IPS DF 6.9 (cell line): ENCODE results near the gene MKX.

Experiments used
- DNase-seq: peaks from one replicate; pipeline ENCODE4 v3.0.0-alpha.2; 2013; ENCODE audit warnings: low read depth, low spot score
- H3K27ac ChIP-seq: one replicate; pipeline ENCODE4 v1.5.1; 2013; ENCODE audit warnings: low read length, control low read depth
- H3K27me3 ChIP-seq: 2 replicates; pipeline ENCODE4 v1.6.1; 2013; ENCODE audit warnings: mild to moderate bottlenecking, low read length; ENCODE audit not compliant: control insufficient read depth, insufficient read depth
- H3K36me3 ChIP-seq: 2 replicates; pipeline ENCODE4 v1.6.1; 2013; ENCODE audit warnings: low read length; ENCODE audit not compliant: control insufficient read depth, insufficient read depth
- H3K4me1 ChIP-seq: 2 replicates; pipeline ENCODE4 v1.6.1; 2013; ENCODE audit warnings: low read length; ENCODE audit not compliant: control insufficient read depth, insufficient read depth
- H3K4me3 ChIP-seq: 2 replicates; pipeline ENCODE4 v1.5.1; 2013; ENCODE audit warnings: mild to moderate bottlenecking, low read length
- H3K9me3 ChIP-seq: 2 replicates; pipeline ENCODE4 v1.6.1; 2013; ENCODE audit warnings: low read length, inconsistent platforms; ENCODE audit not compliant: control insufficient read depth, insufficient read depth
- WGBS: extraction: QIAGEN DNeasy Blood & Tissue Kit; methylation state at CpG from one replicate; pipeline ENCODE4 v1.1.7; 2013; ENCODE audit warnings: mixed read lengths, missing lambda C conversion rate; ENCODE audit not compliant: insufficient read length, insufficient coverage; 5-methylcytosine and 5-hydroxymethylcytosine counted together

Gene MKX

DNA sequence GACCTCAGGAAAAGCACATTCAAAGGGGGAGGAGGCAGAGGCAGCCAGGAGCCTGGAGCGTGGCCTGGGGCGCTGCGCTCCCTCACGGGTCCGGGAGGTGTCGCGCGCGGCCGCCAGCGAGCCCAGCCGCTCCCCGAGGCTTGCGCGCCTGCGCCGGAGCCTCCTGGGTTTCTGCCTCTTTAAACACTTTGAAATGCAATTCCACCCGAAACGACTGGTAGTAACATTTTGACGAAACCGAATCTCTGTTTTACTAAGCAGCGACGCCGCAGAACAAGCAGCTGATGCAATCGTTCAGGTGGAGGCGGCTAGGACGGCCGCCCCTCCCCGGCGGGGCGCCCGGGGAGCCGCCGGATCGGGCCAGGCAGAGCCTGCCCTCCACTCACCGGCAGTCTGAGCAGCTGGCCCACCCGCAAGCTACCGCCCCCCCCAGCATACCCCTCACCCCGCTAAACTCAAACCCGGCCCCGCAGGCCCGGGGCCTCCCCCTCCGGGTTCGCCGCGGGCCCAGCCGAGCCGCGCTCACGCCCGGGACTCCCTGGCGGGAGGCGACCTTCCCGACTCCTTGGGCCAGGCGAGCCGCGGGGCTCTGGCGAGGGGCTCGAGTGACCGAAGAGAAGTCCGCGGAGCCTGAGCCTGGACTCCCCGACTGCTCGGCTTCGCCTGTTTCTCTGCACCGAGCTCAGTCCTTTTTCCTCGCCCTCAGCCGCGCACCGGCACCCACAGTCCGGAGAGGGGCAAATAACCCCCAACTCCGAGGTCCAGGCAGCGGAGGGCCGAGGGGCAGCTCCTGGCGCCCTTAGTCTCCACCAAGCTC is 3.2 kb downstream of the MKX start:
- WGBS: no CpG with 5 or more reads among the region's 75 CpGs
- Histone ChIP-seq H3K9me3 (no peaks in the 10 kb centered on the region), H3K36me3 (no peaks in the 10 kb centered on the region; the same call in 1 of the 2 replicates), H3K27ac (no peak overlapping the region), H3K27me3 (peaks cover 54% of the 10 kb centered on the region), H3K4me3 (peak overlapping the region; percentile 54; the same call in 1 of the 2 replicates), H3K4me1 (peaks cover 8% of the 10 kb centered on the region)
- no peak for DNase-seq

DNA sequence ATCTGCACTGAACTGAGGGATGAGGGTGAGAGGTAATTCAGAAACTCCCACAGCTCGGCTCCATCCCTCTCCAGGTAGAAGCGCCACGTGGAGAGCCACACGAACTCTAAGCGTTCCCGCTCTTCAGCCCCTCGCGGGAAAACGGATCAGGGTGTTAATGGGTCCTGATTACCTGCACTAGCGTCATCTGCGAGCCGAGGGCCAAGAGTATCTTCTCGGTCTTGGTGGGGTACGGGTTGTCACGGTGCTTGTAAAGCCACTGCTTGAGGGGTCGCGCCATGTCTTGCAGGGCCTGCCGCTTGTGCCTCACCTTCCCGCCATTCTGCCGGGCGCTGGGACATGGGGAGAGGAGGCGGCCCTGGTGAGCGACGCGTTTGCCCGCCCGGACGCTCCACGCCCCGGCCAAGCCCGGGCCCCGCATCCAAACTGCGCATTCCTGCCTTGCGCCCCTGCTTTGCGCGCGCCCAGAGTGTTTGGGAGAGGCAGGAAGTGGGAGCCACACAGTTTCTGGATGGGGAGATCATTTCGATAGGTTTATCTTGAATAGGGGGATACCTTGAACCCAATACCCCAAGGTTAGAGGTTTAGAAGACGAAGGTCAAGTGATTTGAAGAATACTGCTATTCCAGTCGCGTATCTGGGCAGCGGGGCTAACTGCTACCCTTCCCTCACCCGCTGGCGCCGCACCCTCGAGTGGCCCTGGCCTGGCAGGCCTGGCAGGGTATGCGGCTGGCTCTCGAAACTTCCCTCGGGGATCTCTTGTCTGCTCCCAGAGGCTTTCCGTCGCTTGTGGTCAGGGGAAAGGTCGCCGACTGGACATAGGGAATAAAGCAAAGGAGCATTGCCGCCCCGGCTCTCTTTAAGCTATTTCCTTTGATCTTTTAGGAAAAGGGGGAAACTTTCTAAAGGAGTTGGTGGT is 4.2 kb downstream of the MKX start:
- no peak overlapping the region for H3K27ac ChIP-seq
- H3K27me3 ChIP-seq: peaks cover 44% of the 10 kb centered on the region
- H3K4me1 ChIP-seq: peaks cover 8% of the 10 kb centered on the region
- no peaks in the 10 kb centered on the region for H3K9me3 ChIP-seq
- H3K4me3 ChIP-seq: peak overlapping the region; percentile 54; the same call in 1 of the 2 replicates
- WGBS: no CpG with 5 or more reads among the region's 55 CpGs
- DNase-seq: no peak
- H3K36me3 ChIP-seq: no peaks in the 10 kb centered on the region; the same call in 1 of the 2 replicates

DNA sequence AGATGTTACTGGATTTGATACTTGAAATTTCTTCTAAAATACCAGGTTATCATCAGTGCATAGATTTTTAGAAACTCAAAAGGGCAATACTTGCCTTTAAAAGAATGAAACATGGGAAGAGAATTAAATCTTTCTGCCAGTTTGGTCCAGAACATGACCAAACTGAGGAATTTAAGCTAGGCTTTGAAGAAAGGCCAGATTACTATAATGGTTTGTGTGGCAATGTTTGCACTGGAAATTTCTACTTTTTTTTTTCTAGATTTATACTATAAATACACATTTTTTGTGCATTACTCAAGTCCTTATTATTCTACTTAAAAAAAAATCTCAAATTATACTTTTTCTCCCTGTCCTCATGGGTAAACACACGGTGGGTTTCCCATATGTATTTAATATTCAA is 9.2 kb downstream of the MKX start:
- Histone ChIP-seq H3K4me3 (no peak overlapping the region), H3K27me3 (peaks cover 9% of the 10 kb centered on the region; the same call in 1 of the 2 replicates), H3K4me1 (no peaks in the 10 kb centered on the region), H3K27ac (no peak overlapping the region), H3K36me3 (no peaks in the 10 kb centered on the region), H3K9me3 (no peaks in the 10 kb centered on the region)
- DNase-seq: no peak
- WGBS: no CpG with 5 or more reads among the region's 1 CpG

DNA sequence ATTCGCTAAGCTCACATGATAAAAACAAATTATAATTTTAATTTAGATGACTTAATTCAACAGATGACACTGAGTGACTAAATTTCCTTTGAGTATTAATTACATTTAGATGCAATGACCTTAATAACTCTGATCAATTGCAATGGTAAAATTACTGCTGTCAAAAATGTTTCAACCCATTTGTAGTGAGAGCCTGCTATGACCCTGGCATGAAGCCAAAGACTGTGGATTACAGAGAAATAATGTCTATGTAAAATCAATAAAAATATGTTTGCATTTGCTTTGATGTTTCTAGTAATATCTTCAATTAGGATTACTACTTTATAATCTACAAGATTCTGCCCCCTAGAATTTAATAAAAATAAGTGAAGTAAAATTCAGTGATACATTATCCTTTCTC is 15.6 kb downstream of the MKX start:
- H3K27ac ChIP-seq: no peak overlapping the region
- no peaks in the 10 kb centered on the region for H3K27me3 ChIP-seq
- H3K4me3 ChIP-seq: no peak overlapping the region
- WGBS: no CpG with 5 or more reads among the region's 1 CpG
- H3K36me3 ChIP-seq: no peaks in the 10 kb centered on the region
- H3K4me1 ChIP-seq: no peaks in the 10 kb centered on the region
- DNase-seq: no peak
- no peaks in the 10 kb centered on the region for H3K9me3 ChIP-seq

DNA sequence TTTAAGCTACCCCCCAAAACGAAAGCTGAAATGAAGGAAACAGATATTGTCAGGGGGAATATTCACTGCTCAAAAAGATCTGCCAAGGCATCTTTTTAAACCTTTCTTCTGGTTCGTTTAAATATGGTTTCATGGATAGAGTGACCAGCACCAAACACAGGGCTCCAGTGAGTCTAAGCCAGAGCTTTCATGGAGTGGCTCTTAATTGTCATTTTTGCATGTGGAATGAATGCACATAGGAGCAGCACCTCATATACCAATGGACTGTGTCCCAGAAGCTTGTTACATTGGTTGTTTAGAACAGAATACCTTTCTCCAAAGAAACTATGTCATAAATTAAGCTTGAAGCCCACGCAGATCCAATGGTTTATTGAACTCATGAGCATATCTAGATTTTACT is 17.3 kb downstream of the MKX start:
- WGBS: no CpG with 5 or more reads among the region's 3 CpGs
- no peaks in the 10 kb centered on the region for H3K36me3 ChIP-seq
- DNase-seq: no peak
- no peak overlapping the region for H3K4me3 ChIP-seq
- H3K9me3 ChIP-seq: no peaks in the 10 kb centered on the region
- peaks cover 1% of the 10 kb centered on the region; the same call in 1 of the 2 replicates for H3K4me1 ChIP-seq
- no peak overlapping the region for H3K27ac ChIP-seq
- no peaks in the 10 kb centered on the region for H3K27me3 ChIP-seq

DNA sequence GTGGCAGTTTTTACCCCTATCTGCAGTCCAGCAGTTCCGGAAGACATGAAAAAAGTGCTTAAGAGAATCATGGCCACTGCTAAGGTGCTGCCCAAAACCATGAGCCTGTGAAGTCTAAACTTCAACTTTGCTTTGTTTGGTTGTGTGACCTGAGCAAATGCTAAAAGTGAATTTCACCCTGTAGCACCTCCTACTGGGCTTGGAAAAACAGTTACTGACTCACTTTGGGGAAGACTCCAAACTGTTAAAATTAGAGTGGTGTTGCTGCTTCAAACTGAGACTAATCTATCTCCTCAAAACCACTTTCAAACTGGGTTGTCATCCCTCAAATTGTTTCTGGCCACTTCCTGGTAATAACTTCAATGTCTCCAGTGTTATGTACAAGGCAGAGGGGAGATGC is 21.3 kb downstream of the MKX start:
- Histone ChIP-seq H3K36me3 (no peaks in the 10 kb centered on the region), H3K27ac (no peak overlapping the region), H3K9me3 (no peaks in the 10 kb centered on the region), H3K27me3 (no peaks in the 10 kb centered on the region), H3K4me1 (peaks cover 1% of the 10 kb centered on the region; the same call in 1 of the 2 replicates), H3K4me3 (no peak overlapping the region)
- DNase-seq: no peak
- WGBS: no CpG with 5 or more reads among the region's 1 CpG

DNA sequence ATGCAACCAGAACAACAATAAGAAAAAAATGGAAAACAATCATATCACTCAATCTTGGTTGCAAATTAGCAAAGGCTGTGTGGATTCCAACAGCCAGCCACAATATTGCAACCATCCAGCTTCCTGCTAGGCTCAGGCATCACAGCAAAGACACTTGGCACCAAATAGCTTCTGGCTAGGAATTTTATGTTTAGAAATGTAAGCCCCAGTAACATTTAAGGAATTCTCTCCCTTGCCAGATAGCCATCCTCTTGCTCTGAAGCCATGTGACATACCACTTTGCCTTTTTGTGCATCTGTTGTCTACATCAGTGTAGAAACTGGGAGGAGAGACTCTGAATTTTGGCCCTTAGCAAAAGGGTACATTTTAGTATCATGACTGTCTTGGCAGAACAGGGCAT is 22.2 kb downstream of the MKX start:
- no peak overlapping the region for H3K27ac ChIP-seq
- H3K27me3 ChIP-seq: no peaks in the 10 kb centered on the region
- H3K4me3 ChIP-seq: no peak overlapping the region
- no peak for DNase-seq
- no peaks in the 10 kb centered on the region for H3K9me3 ChIP-seq
- peaks cover 1% of the 10 kb centered on the region; the same call in 1 of the 2 replicates for H3K4me1 ChIP-seq
- no peaks in the 10 kb centered on the region for H3K36me3 ChIP-seq

DNA sequence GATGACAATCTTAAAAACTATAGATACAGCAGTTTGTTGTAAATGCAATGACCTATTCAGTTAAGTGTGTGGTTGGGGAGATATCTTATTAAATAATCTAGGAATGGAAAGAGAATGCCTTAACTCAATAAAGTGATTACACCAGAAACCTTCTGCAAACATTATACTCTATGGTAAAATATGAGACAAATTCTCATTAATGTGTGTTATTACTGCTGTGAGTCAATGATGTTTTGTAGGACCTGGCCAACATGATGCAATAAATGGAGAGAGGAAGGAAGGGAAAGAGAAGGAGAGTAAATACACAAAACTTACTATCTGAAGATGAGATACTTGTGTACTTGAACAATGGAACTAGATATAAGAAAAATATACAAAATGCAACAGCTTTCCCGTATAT is 25.1 kb downstream of the MKX start:
- no peaks in the 10 kb centered on the region for H3K27me3 ChIP-seq
- H3K9me3 ChIP-seq: no peaks in the 10 kb centered on the region
- no peak for DNase-seq
- H3K27ac ChIP-seq: no peak overlapping the region
- H3K4me3 ChIP-seq: no peak overlapping the region
- no peaks in the 10 kb centered on the region for H3K36me3 ChIP-seq
- no CpG with 5 or more reads among the region's 1 CpG for WGBS
- H3K4me1 ChIP-seq: peaks cover 1% of the 10 kb centered on the region; the same call in 1 of the 2 replicates

DNA sequence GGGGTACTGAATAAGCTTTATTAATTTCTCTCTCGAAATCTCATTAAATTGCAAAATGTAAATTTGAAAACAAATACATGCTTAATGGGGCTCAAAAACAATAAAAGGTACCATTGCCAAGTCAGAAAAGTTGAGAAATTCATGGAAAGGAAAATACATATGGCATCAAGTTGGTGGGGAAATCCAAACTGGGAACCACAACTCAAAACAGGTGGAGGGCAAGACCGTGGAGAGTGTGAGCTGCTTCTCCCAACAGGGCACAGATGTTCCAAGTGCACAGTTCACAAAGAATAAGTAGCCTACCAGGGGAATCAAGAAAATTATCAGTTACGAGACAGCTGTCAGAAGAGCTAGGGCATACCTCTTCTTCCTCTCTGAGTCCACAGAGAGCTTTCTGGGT is 26.6 kb downstream of the MKX start:
- Histone ChIP-seq H3K9me3 (no peaks in the 10 kb centered on the region), H3K27ac (no peak overlapping the region), H3K36me3 (no peaks in the 10 kb centered on the region), H3K4me3 (no peak overlapping the region), H3K4me1 (peaks cover under 1% of the 10 kb centered on the region; the same call in 1 of the 2 replicates), H3K27me3 (no peaks in the 10 kb centered on the region)
- WGBS: no CpG with 5 or more reads among the region's 3 CpGs
- DNase-seq: no peak

DNA sequence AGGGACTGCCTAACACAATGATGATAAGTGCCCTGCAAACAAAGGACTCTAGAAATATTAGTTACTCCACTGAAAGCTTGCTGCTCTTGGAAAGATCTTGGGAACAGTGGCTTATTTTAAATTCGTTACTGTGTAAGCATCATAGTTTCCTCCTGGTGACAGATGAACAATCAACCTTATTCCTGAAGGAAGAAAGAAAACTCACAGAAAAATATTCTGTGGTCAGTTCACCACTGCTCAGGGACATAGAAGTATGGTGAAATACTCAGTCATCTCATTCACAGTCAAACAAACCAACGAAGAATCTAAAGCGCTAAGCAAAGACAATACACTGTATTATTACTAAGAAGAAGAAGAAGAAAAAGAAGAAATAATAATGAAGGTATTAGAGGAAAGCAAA is 27.8 kb downstream of the MKX start:
- no peak for DNase-seq
- no peaks in the 10 kb centered on the region for H3K4me1 ChIP-seq
- H3K27ac ChIP-seq: no peak overlapping the region
- no peaks in the 10 kb centered on the region for H3K9me3 ChIP-seq
- no peak overlapping the region for H3K4me3 ChIP-seq
- H3K36me3 ChIP-seq: no peaks in the 10 kb centered on the region
- WGBS: no CpG with 5 or more reads among the region's 3 CpGs
- no peaks in the 10 kb centered on the region for H3K27me3 ChIP-seq
